Measurements from ENCODE around the gene SELPLG.
"Not testable (repeated sequence)": the region's sequence is repeated elsewhere in the genome, so short reads cannot be mapped to it uniquely, and the experiment has no call there.

DNA sequence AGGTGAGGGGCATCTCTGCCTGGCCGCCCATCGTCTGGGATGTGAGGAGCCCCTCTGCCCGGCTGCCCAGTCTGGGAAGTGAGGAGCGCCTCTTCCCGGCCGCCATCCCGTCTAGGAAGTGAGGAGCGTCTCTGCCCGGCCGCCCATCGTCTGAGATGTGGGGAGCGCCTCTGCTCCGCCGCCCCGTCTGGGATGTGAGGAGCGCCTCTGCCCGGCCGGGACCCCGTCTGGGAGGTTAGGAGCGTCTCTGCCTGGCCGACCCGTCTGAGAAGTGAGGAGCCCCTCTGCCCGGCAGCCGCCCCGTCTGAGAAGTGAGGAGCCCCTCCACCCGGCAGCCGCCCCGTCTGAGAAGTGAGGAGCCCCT, 22.1 kb upstream of the SELPLG start:
- TF ChIP-seq POLR2A, SPI1, POLR2AphosphoS5, TAF1 (IDR thresholded peaks at IDR 0.05; ENCODE audit: low read depth, low read length): not testable (repeated sequence)

Measured in GM12891 (cell line).